Endothelial cell of umbilical vein (primary cell): ENCODE results near the gene ANKRD34B.

Experiments
- CTCF ChIP-seq, 2 donors: IDR thresholded peaks; 1 replicate in 1 of 2; 2 replicates in 1 of 2; pipeline ENCODE4 v1.5.1; 2011; ENCODE audit warnings: low read length in 2 of 2, mild to moderate bottlenecking in 2 of 2, moderate library complexity in 2 of 2, control low read depth in 1 of 2, inconsistent platforms in 1 of 2, low read depth in 1 of 2; ENCODE audit not compliant: insufficient read depth in 1 of 2; ENCODE audit errors: extremely low read depth in 1 of 2
- POLR2A ChIP-seq: IDR thresholded peaks from 2 replicates; pipeline ENCODE4 v1.6.1; 2012; ENCODE audit warnings: low read depth, mild to moderate bottlenecking, control low read depth, low read length

- TF ChIP-seq CTCF (IDR thresholded peaks at IDR 0.05; ENCODE audit: extremely low read depth in 1 of 2, insufficient read depth in 1 of 2, low read depth in 1 of 2, low read length in 2 of 2) (no peak), POLR2A (no peak)
Measured at GRCh38 chr5:80618438-80618837, 48.4 kb upstream of the ANKRD34B start.
